Stimulated activated CD8-positive, alpha-beta memory T cell treated with anti-CD3 and anti-CD28 coated beads, Interleukin-7, amount 100 ng/mL, for 4 hours (primary cell): ENCODE results near the gene CELF2.

Experiments used
- DNase-seq, 2 donors: peaks; one replicate each; pipeline ENCODE4 v3.0.0-alpha.2; 2020; ENCODE audit warnings: low read depth in 2 of 2

CELF2 gene

GRCh38 chr10:11154849-11155498 is 137.3 kb downstream of the CELF2 start:
- no peak for DNase-seq

DNA sequence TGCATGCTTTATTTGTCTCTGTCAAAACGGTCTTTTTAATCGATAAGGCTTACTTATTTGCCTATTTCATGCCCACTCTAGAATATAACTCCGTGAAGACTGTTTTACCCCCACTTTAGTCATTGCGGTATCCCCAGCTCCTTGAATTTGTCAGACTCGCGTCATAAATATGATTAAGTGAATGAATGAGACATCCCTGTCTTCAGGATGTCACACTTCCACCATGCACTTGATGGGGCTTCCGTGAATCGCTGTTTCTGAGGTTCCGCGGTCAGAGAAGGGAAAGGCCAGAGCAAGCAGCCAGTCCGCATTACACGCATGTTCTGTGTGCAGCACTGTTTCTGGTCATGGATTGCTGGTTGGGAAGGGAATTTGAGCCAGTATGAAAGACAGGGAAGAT is 138.8 kb downstream of the CELF2 start:
- no peak for DNase-seq

DNA sequence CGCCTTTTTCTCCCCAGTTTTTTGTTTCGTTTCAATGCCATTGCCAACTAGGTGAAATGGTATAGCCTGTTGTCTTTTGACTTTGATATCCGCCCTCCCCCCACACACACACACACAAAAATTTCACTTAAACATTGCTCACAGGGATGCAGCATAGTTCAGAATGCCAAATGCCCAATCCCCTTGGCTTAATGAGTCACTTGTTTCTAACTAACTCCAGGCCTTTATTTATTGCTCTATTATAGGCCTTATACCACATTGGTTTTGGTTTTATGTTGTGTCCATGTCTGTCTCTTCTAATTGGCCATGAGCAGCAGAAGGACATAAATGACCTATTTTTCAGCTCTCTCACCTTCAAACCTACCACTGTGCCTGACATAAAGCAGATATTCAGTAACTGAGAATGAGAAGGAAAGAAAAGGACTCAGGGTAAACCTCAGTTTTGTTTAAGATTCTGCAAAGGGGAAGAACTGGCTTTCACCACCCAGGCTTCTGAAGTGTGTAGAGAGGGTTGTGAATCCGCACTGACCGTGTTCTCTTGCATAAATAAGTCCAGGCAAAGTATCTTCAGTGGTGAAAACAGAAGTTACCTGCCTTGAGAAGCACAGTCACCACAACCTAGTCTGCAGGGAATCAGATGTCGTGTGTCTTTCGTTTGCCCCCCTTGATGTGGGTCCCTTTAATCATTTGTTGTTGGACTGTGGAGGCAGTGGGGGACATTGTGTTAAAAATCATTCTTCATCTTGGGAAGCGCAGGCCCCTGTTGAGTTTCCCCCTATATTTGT is 139.8 kb downstream of the CELF2 start:
- no peak for DNase-seq

- DNase-seq: no peak
These were observed 140.4 kb downstream of the CELF2 start for GRCh38 chr10:11158080-11158479.

- no peak for DNase-seq
These were observed 142.0 kb downstream of the CELF2 start for GRCh38 chr10:11159543-11160215.

DNA sequence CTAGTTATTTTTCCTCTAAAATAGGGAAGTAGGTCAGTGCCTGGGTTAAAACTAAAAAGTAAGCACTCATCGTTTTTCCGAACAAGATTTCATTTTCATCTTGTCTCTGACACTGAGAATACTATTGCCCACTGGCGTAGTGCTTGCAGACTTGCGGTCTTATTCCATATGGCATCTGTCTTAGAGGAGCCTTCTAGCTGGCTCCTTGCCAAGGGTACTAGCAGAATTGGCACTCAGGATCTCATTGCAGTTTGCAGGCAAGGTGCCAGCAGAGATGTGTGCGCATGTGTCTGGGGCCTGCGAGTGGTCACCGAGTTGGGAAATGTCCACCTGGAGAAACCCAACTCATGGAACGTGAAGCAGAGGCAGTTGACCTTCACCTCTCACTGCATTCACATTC is 143.4 kb downstream of the CELF2 start:
- DNase-seq: no peak

DNA sequence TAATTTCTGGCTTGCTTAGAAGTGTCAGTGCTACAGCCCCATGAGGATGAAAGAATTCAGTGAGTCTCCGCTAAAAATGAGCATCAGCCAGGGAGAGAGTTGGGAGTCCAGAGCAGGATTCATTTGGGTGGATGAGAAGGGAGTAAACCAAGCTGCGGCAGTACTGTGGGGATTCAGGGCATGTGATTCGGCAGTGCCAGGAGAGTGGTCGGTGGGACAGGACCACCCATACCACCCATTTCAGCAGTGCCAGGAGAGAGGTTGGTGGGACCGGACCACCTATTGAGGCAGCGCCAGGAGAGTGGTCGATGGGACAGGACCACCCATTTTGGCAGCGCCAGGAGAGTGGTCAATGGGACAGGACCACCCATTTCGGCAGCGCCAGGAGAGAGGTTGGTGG is 144.2 kb downstream of the CELF2 start:
- DNase-seq: no peak

DNA sequence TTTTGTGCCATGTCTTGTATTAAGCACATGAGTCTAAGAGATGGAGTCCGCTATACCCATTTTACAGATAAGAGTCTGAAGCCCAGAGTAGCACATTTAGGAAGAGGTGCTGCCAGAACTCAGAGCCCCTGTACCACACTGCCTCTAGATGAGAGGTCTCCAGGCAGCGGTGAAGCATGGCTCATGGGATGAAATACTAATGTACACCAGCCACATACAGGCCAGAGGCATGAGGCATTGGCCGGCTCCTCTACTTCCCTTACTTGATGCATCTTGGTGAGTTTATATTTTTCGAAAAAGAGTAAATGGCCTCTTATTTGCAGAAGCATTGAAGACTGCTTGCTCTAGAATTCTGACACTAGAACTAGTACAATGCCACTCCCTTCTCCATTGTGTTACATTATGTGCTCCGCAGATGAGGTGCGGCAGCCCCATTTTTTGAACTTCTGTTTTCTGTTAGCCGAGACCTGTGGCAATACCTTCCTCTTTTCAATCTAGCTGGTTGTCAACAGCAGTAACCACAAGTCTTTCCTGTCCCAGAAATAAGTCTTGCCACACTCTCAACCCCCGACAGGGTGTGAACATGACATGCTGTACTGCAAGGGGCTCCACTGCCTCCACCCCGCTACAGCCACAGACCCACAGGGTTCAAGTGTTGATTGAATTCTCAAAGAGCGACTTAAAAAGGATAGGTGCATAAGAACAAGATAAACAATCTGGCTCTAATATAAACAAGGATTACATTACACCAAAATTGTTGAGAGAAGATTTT is 145.3 kb downstream of the CELF2 start:
- DNase-seq: peak; percentile 70 to 71

- DNase-seq: no peak
These were observed 146.3 kb downstream of the CELF2 start for GRCh38 chr10:11163780-11164550.

- no peak for DNase-seq
These were observed 146.8 kb downstream of the CELF2 start for GRCh38 chr10:11164551-11164802.

GRCh38 chr10:11164803-11165590 is 147.3 kb downstream of the CELF2 start:
- peak; percentile 57 to 59 for DNase-seq

DNA sequence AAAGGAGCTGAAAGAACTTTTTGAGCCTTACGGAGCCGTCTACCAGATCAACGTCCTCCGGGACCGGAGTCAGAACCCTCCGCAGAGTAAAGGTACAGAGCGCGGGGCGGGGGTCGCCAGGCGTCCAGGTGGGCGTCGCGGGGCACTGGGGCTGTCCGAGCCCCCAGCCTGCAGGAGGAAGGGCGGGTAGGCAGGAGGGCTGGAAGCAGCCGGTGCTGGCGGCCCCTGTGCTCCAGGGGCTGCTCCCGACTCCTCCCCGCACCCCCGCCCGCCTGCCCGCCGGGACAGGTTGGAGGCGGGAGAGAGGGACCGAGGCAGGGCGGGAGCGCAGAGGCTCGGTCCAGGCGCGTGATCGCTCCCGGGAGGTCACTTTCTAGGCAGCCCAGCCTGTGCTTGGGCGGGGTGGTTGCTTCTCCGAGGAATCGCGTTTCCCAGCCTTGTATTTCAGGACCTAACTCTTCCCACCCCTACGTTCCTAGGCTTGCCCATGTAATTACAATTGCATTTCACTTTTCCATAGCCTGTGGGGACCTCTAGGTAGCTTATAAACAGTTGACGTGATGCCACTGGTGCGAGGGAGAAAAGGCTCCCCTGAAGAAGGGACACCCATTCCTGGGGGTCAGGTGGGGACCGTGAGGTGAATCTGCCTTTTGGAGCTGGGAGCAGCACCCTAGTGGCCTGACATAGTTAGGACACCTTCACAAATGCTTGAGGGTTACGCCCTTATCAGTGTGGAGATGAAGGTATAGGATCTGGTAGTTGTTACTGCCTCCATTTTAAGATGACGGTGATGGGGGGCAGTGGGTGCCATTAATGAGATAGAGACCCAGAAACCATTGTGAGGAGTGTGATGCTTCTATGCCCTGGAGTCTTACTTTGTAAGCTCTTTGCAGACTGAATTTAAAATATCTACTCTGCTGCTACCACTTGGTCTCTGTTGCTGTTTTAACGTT is 148.2 kb downstream of the CELF2 start:
- DNase-seq: peak; percentile 53 to 67

DNA sequence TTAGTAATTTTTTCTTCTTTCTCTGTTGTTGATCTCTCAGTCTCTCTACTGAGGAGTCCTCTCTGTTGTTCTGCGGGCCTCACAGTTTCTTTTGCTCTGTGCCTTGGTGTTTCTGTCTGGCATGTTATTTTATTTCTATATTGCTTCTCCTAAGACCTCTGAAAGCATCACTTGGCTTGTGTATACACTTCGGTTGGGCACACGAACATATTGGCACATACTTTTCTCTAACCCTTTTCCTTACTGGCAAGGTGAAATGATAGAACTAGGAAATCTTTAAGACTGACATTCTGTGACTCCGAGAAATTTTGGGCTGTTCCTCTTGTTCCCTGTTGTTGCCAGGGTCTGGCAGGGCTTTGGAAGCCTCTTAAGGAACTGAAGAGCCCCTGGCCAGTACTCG is 148.9 kb downstream of the CELF2 start:
- no peak for DNase-seq

DNA sequence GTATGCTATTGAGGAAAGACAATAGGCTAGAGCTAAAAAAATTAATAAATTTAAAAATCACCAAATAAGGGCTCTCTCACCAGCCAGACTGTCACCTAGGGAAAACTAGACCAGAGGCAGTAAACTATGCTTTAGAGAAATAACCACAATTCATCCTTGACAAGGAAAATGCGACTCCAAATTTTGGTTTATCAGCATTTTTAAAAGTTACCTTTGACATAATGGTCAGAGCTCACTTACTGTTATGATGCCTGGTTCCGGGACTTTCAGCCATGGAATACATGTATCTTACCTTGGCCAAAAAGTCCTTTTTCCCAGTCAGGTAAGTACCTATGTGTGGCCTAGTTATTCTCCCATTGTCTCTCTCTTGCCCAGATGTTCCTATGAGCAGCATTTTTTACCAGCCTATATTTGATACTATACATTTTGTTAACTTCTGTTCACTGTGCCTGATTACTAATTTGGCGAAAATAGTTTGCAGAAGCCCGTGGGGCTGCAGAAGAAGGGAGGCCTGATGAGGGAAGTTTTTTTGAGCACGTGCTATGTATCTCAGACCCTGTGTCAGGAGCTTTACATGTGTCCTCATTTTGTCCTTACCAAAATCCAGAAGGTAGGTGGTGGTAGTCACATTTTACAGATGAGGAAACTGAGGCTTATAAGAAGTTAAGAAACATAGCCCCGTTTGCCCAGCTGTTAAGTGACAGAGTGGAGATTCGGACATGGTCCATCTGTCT is 149.7 kb downstream of the CELF2 start:
- DNase-seq: no peak

DNA sequence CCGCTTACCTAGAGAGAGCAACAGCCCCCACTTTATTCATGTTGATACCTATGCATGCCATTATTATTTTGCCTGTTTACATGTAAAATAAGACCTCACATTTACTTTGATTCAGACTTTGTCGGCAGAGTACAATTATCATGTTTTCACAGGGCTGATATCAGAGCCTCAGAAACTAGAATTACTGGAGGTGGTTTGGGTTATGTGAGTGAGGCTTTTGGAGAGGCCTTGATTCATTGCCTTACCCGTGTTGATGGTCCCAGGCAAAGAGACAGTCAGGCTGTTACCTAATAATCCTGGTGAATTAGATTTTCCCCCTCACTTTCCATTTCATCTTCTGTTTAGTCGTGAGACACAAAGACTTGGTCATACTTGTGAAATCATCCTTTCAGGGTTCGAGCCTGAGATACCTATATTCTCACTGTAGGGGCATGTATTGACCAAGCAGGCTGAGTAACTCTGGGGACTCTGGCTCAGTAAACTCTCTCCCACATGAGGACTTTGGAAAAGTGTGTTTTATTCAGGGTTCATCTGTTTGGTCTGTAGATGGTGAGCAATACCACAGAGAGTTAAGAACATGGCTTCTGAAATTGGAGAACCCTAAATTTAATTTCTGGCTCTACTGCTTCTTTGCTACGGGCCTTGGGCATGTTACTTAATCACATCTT is 150.9 kb downstream of the CELF2 start:
- no peak for DNase-seq

GRCh38 chr10:11169976-11170375 is 152.3 kb downstream of the CELF2 start:
- DNase-seq: no peak

DNA sequence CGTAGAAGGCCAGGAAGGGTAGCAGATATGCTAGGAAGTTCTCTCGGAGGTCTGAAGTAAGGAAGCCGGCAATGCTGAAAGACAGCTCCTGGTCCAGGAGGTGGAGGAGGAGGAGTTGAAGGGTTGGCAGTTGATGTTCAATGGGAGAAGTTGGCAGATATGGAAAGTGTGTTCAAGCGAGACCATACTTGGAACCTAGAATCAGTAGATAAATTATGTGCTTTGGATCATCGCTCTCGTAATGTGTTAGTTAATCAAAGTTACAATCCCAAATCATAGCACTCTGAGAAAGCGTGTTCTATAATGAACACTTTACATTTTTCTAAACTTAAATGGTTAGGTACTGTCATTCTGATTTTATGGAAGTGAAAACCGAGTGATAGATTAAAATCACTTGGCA is 152.9 kb downstream of the CELF2 start:
- DNase-seq: no peak
